Testis (tissue), 3 donors: ENCODE results near the gene HERC2. TPM values are rescaled to one million over a fixed set of nuclear protein-coding genes. Genes with fewer than 3 reads are reported as not detected.

Experiments used
- DNase-seq: peaks from one replicate; pipeline ENCODE4 v3.0.0-alpha.2; 2019
- H3K27ac ChIP-seq, 2 donors: fragments of 200-600 bp; sonication (generic); one replicate each; pipeline ENCODE4 v1.5.1; 2019
- H3K27me3 ChIP-seq: fragments of 200-600 bp; sonication (generic); one replicate; pipeline ENCODE4 v1.5.1; 2019
- H3K36me3 ChIP-seq: fragments of 200-600 bp; sonication (generic); one replicate; pipeline ENCODE4 v1.5.1; 2017; ENCODE audit warnings: low read depth; ENCODE audit errors: missing control alignments
- H3K4me1 ChIP-seq: fragments of 200-600 bp; sonication (generic); one replicate; pipeline ENCODE4 v1.5.1; 2019
- H3K4me3 ChIP-seq, 2 donors: fragments of 200-600 bp; sonication (generic); one replicate each; pipeline ENCODE4 v1.5.1; 2017 to 2019
- H3K9me3 ChIP-seq: fragments of 200-600 bp; sonication (generic); one replicate; pipeline ENCODE4 v1.5.1; 2017
- POLR2A ChIP-seq: fragments of 450-650 bp; IDR thresholded peaks from one replicate; pipeline ENCODE4 v1.6.1; 2017; ENCODE audit warnings: antibody characterized with exemption, mild to moderate bottlenecking, moderate library complexity
- WGBS, 2 donors: methylation state at CpG; one replicate each; pipeline ENCODE4 v1.1.5; 2018; 5-methylcytosine and 5-hydroxymethylcytosine counted together
- intact Hi-C: fragments of 100-400 bp; cut with DNase I; formaldehyde crosslinking; loops from one replicate; pipeline ENCODE4 v1.15.1; 2023; ENCODE audit warnings: low total_unique reads
- polyA plus RNA-seq: library from polyadenylated mRNA; stranded (reverse); fragments of 350-450 nt; fragmentation: Illumina TruSeq; extraction: RNeasy Lipid Tissue Mini Kit (QIAGEN cat#74804); gene quantifications from one replicate; pipeline ENCODE4 v1.2.3, GENCODE V29; 2014; ENCODE audit warnings: low read depth, low replicate concordance; ENCODE audit not compliant: insufficient read depth
- total RNA-seq, 2 donors: library from RNA; depleted of rRNA; stranded (reverse); fragments of >200 nt; gene quantifications; one replicate each; pipeline ENCODE4 v1.2.3, GENCODE V29; 2016
- TF ChIP-seq, protein P1 (sequence below), 3 experiments: fragments of 450-650 bp in 2 of 3; fragments of 200-600 bp in 1 of 3; sonication (generic) in 1 of 3; IDR thresholded peaks; one replicate each; pipeline ENCODE4 v1.5.1; 2016 to 2019; ENCODE audit warnings: antibody characterized with exemption in 3 of 3, mild to moderate bottlenecking in 2 of 3, moderate library complexity in 1 of 3

The HERC2 gene
- total and polyA plus RNA-seq, 3 donors from 2014 or later, result 45.6 to 113 (median 78.2) TPM

- H3K4me1 ChIP-seq, result peaks cover 6% of the 10 kb centered on the region
- no peaks in the 10 kb centered on the region for H3K27me3 ChIP-seq
- no peak for TF ChIP-seq POLR2A
- TF ChIP-seq, protein P1, sequence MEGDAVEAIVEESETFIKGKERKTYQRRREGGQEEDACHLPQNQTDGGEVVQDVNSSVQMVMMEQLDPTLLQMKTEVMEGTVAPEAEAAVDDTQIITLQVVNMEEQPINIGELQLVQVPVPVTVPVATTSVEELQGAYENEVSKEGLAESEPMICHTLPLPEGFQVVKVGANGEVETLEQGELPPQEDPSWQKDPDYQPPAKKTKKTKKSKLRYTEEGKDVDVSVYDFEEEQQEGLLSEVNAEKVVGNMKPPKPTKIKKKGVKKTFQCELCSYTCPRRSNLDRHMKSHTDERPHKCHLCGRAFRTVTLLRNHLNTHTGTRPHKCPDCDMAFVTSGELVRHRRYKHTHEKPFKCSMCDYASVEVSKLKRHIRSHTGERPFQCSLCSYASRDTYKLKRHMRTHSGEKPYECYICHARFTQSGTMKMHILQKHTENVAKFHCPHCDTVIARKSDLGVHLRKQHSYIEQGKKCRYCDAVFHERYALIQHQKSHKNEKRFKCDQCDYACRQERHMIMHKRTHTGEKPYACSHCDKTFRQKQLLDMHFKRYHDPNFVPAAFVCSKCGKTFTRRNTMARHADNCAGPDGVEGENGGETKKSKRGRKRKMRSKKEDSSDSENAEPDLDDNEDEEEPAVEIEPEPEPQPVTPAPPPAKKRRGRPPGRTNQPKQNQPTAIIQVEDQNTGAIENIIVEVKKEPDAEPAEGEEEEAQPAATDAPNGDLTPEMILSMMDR (IDR thresholded peaks at IDR 0.05), result no peak
- no peak overlapping the region for H3K27ac ChIP-seq
- no peaks in the 10 kb centered on the region for H3K9me3 ChIP-seq
- intact Hi-C loops, result no loop called here
- H3K36me3 ChIP-seq, result no peaks in the 10 kb centered on the region
- H3K4me3 ChIP-seq, result no peak overlapping the region
- 78 to 79% methylated on average over 10 of the region's 10 CpGs for WGBS, 2 donors
- DNase-seq, result no peak
Observed at GRCh38 chr15:28103831-28104230, 218.1 kb downstream of the HERC2 start.

- Histone ChIP-seq H3K27ac (no peak overlapping the region), H3K36me3 (no peaks in the 10 kb centered on the region), H3K4me1 (peaks cover 15% of the 10 kb centered on the region), H3K9me3 (no peaks in the 10 kb centered on the region), H3K27me3 (no peaks in the 10 kb centered on the region), H3K4me3 (no peak overlapping the region)
- 88 to 91% methylated on average over 6 to 10 of the region's 10 CpGs for WGBS, 2 donors
- no peak for DNase-seq
- intact Hi-C loops, result no loop called here
- TF ChIP-seq POLR2A, result no peak
- TF ChIP-seq, protein P1 (IDR thresholded peaks at IDR 0.05), result no peak
Observed at GRCh38 chr15:28101983-28102441, 220.0 kb downstream of the HERC2 start.

- Histone ChIP-seq H3K4me1 (peaks cover 10% of the 10 kb centered on the region), H3K36me3 (no peaks in the 10 kb centered on the region), H3K4me3 (no peak overlapping the region), H3K9me3 (no peaks in the 10 kb centered on the region), H3K27ac (no peak overlapping the region), H3K27me3 (no peaks in the 10 kb centered on the region)
- WGBS, 2 donors, result 82 to 93% methylated on average over 2 to 8 of the region's 8 CpGs
- intact Hi-C loops, result no loop called here
- no peak for DNase-seq
- TF ChIP-seq, protein P1 (IDR thresholded peaks at IDR 0.05), result no peak
- TF ChIP-seq POLR2A, result no peak
Observed at GRCh38 chr15:28101201-28101600, 220.8 kb downstream of the HERC2 start.

- no peak overlapping the region for H3K27ac ChIP-seq
- no peak overlapping the region for H3K4me3 ChIP-seq
- TF ChIP-seq, protein P1 (IDR thresholded peaks at IDR 0.05), result no peak
- H3K36me3 ChIP-seq, result no peaks in the 10 kb centered on the region
- DNase-seq, result no peak
- peaks cover 13% of the 10 kb centered on the region for H3K4me1 ChIP-seq
- intact Hi-C loops, result no loop called here
- 84 to 89% methylated on average over 7 to 20 of the region's 20 CpGs for WGBS, 2 donors
- H3K9me3 ChIP-seq, result no peaks in the 10 kb centered on the region
- no peaks in the 10 kb centered on the region for H3K27me3 ChIP-seq
Observed at GRCh38 chr15:28100516-28101195, 221.3 kb downstream of the HERC2 start.
